RKO (cell line): ENCODE results near the gene CLSTN2.
A peak's percentile ranks its signal among the peaks of the same experiment; 100 is the strongest.

Experiments used
- DNase-seq: peaks from one replicate; pipeline ENCODE4 v3.0.0-alpha.2; 2016; ENCODE audit warnings: low spot score

Gene CLSTN2

GRCh38 chr3:140552403-140552802, 617.4 kb downstream of the CLSTN2 start:
- peak; percentile 2 for DNase-seq

DNA sequence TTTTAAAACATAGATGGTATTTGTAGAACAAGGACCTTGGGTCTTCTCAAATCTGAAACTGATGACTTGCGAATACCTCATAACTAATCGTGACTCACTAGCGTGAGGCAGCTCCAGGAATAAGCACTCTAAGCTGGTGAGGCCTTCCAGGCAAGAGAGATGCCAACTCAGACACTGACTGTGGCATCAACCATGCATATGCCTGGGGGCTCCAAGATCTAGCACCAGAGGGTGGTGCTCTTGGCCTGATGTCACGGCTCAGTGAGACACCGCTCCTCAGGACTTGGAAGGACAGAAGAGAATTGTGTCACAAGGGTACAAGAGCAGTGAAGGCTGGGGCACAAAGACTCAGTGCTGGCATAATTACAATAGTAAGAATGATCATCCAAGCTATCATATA, 617.9 kb downstream of the CLSTN2 start:
- DNase-seq = peak; percentile 5

DNA sequence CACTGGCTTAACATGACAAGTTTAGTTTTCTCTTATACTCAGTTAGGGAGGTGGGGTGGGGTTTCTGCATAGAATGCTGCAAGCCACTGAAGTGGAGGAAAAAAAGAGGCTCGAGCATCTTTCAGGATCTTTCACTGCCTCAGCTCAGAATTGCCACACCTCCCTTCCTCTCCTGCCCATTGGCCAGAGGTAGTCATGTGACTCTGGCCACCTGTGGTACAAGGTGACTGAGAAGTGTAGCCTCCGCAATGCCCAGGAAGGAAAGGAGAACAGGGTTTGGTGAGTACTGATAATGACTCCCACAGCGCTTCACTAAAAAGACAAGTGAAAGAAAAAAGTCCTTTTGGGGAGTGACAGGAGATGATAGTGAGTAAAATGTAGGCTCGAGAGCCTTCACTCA, 618.6 kb downstream of the CLSTN2 start:
- DNase-seq = no peak

DNA sequence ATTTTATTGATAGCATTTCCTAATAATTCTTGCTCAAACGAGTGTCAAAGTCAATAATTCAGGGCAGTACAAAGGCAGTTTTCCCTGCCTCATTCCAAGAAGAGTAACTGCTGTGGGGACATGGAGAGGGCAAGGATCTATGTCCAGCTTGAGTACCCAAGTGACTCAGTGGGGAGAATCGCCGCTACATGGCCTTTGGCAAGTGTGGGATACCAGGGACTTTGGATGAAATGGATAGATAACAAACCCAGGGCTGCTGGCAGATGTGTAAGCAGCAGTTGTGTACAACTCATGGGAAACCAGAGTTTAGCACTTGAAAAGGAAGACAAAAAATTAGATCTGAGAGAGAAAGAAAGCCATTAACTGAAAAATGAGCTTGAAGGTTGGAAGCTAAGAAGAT, 620.7 kb downstream of the CLSTN2 start:
- no peak for DNase-seq

DNA sequence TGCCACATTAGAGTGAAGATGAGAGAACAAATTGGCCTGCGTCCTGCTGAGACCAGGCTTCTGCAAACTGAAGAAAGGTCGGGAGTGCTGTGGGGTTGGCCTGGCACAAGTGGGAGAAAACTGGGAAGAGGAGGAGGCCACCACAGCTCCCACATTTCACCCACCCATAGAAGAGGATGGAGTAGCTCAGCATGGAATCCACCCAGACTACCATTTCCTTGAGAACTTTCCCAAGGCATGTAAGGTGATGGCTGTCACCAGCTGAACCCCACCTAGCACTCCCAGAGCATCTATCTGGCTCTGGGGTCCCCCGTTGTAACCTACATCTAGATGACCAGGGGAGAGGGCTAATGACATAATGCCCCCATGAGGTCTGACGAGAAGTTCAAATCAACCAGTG, 622.5 kb downstream of the CLSTN2 start:
- DNase-seq = no peak

- no peak for DNase-seq
Observed at GRCh38 chr3:140559546-140559945, 624.6 kb downstream of the CLSTN2 start.

GRCh38 chr3:140563206-140563760, 628.3 kb downstream of the CLSTN2 start:
- DNase-seq = no peak

GRCh38 chr3:140568131-140568530, 633.1 kb downstream of the CLSTN2 start:
- no peak for DNase-seq

DNA sequence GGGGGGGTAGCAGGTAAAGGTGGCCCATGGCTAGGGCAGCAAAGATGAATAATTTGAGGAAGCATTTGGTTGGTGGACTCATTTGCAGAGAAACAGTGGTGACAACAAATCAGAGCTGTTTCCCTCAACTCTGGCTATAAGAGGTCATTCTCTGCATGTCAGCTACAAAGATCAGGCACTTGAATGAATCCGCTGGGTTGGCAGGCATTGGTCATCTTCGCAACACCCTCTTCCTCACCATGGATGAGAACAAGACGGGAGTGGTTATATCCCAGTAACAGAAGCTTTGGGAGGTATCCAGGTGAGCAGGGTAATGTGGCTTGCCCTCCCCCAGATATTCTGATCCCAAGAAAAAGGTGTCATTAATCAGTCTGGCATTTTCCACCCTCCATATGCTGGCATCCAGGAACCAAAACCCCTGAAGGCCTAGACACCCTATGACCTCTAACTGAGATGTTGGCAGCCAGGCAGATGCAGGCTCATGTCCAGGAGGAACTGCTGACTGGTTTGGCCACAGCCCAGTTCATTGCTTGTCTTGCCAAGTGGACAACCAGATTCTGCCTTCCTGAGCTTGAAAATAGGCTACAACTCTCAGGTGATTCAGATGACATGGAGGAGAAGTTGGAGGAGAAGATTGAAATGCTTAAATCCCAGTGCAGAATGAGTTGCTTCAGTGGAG, 634.0 kb downstream of the CLSTN2 start:
- no peak for DNase-seq

DNA sequence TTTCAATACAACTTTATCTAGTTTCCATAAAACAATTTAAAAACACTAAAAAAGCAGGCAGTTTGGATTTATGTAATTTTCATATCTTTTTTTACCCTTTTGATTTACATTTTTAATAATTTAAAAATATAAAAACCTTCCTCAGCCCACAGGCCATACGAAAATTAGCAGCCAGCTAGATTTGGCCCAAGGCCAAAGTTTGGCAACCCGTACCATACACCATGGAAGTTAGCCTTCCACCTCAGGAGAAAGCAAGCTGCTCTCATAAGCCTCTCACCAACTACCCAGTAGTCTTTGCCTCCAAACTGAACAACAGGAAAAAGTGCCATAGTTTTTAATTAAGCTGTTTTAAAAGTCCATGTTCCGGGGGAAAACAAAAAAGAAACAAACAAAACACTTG, 635.6 kb downstream of the CLSTN2 start:
- no peak for DNase-seq

DNA sequence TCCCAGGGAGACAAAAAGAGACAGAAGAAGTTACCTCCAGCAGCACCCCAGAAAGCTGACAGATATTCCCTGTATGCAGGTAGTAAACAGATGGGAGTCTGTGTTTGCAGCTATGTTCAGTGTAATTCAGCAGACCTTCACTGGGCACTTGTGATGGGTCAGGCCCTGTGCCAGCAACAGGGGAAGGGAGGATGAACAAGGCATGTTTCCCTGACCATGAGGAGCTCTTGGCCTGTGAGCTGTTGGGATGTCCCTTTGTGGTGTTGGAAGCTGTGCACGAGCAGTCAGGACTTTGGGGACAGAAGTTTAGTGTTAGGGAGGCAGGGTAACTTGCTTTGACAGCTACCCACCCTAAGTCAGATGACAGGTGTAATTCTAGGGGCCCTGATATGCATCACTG, 636.9 kb downstream of the CLSTN2 start:
- no peak for DNase-seq

- no peak for DNase-seq
Observed at GRCh38 chr3:140572334-140572733, 637.3 kb downstream of the CLSTN2 start.

DNA sequence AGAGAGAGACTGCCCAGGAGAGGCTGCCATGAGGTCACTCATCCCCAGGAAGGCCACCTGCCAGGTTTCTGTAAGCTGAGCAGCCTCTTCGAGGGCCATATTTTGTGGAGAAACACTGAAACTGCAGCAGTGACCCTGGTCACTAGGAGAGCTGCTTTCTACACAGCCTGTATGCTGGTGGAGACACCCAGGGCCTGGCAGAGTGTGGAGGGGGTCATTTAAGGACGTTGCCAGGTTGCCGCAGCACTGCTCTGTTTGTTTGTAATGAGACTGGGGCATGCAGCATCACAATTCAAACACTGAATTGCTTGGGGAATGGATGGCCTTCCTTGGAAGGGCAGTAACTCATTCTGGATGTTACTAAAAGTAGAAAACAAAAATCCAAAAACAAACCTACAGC, 638.0 kb downstream of the CLSTN2 start:
- DNase-seq = no peak

DNA sequence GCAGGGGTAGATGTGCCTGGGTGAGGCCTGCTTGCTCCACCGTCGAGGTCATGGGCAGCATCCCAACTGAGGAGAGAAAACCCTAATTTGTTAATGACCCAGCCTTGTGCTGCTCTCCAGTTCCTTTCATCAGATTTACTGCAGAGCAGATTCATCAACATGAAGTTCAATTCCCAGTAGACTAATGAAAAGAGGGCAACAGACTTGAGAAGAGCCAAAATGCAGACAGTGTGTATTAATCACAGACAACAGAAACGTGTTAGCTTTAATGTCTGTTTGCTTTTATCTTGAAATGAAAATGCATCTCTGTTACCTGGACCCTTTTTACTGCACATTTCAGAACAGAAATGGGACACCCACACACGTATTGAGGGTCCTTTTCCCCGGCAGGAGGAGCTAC, 639.4 kb downstream of the CLSTN2 start:
- DNase-seq = no peak

DNA sequence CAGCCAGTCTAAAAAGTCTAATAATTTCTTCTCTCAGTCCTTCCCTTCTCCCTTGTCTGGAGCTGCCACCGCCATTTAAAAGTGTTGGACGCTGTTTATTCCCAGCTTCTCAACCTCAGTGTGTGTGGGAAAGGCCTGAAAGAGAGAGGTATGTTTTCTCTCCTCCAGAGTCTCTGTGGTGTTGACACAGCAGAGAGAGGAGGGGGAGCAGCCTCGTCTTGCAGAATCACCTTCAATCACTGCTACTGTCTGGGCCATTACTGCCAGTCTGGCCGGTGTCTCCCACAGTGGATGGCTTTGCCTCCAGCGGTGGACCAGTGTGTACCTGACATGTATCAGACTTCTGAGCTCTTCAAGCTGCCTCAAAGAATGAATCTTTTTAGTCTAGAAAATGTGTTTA, 641.5 kb downstream of the CLSTN2 start:
- no peak for DNase-seq

GRCh38 chr3:140577911-140578310, 642.9 kb downstream of the CLSTN2 start:
- no peak for DNase-seq

- DNase-seq = no peak
Observed at GRCh38 chr3:140579260-140579659, 644.3 kb downstream of the CLSTN2 start.

DNA sequence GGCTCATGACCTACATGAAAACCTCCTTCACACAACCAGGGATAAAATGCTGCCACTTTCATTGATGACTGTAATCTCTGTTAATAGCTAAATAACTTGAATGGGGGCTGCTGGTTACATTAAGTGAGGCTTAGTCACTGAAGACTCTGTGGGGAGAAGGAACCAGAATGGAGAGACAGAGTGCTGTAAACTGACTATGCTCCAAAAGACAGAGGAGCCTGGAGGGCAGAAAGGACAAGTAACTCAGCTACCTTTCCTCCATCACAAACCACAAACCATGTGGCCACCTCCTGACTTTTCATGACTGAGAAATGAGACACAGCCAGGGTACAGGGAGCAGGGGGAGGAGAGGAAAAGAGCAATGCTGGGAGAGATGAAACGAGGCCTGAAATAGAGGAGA, 645.8 kb downstream of the CLSTN2 start:
- no peak for DNase-seq

DNA sequence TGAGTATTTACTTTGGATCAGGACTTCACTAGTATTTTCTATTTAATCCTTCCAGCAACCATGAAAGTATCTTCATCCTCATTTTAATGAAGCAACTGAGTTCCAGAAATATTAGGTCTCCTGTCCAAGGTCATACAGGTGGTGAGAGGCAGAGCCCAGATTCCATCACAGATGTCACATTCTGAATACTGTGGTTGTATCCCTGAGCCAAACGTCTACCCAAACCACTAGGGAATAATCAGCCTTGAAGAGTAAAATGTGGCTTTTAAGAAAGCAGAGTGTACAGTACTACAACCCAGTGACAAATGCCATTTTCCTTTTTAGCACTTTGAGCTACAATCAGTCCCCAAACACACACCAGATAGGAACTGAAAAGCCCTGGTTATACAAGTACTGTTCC, 649.6 kb downstream of the CLSTN2 start:
- no peak for DNase-seq

DNA sequence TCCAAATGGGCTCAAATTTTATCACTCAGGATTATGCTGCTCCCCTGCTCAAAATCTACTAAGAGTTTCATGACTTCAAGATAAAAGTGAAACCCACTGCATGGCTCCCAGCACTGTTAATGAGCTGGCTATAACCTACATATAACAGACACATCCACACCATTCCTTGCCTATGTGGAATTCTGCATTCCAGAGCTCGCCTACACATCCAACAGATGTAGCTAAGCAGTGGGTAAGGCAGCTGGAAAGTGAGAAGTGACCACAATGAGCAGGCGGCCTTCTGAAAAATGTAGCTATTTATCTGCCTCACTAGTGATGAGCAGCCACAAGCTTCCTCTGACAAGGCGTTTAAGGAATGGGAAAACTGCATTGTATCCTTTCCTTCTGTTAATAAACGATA, 650.8 kb downstream of the CLSTN2 start:
- DNase-seq = no peak

DNA sequence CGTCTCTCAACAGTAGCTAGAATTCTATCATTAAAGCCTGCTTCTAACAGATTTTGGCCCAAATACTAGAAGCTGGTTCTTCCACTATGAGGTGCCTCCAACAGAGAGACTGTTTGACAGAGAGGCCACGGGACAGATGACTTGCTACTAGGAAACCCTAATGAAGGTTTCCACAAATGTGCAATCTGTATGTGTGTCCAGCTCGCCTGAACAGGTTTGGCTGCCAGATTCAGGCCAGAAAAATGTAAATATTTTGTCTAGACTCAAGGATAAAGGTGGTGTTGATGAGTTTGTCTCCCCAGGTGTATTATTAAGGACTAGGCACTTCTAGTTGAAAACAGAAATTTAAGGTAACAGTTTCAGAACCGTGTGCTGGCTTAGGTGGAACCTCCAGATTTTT, 651.3 kb downstream of the CLSTN2 start:
- DNase-seq = no peak

DNA sequence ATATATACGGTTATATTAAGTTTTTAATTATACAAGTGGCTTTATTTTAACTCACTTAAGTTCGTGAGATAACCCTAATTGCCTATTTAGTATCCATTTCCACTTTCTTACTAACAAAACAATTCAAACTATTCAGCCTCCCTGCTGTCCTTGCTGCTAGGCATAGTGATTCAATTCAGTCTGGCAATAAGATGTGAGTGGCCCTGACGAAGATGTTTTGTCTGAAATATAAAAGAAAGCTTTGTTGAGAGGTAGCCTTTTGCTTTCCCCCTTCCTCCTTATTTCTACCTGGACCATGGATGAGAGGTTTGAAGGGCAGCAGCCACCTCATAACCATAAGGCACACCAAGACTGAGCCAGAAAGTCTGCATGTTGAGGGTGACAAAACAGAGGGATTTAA, 653.6 kb downstream of the CLSTN2 start:
- no peak for DNase-seq

DNA sequence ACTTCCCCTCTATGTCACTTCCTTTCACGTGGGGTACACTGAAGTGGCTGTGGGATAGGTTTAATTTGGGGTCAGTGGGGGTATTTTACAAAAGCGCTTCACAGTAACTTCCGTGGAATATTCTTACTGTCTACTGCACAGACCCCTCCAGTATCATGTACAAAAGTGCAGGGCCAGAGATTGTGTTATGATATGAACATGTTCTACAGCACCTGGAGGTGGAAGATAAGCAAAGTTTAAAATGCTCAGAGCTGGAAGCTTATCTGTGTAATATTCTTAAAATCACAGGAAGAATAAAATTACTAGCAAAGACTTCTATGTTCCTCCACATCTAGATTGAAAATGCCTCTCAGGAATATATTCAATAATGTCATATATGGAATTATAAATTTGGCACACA, 658.8 kb downstream of the CLSTN2 start:
- DNase-seq = no peak

DNA sequence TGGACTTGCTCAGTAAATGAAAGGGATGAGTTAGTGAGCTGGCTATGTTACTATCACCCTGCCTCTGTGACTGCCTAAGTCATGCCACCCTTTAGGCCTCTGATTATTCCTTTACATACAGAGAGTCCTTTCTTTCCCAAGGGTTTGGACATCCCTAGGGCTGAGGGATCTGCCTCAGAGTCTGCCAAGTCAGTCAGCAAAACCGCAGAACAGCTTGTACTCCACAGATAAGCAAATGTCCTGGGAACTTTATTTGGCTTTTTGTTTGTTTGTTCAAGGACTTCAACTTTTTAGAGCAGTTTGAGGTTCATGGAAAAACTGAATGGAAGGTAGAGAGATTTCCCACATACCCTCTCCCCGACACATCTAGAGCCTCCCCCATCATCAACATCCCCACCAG, 660.3 kb downstream of the CLSTN2 start:
- no peak for DNase-seq
